Lung (tissue), 12 donors: ENCODE results near the gene ATXN8OS. TPM values are rescaled to one million over a fixed set of nuclear protein-coding genes. Genes with fewer than 3 reads are reported as not detected.

Experiments used
- ATAC-seq: fragments of 200-7000 bp; cut with Tn5 transposase; one replicate; pipeline ENCODE4 v1.9.1; 2020; ENCODE audit warnings: moderate number of reproducible peaks; ENCODE audit not compliant: insufficient read depth, low FRiP score
- DNase-seq, 3 donors: peaks; one replicate each; pipeline ENCODE4 v3.0.0-alpha.2; 2013 to 2017
- H3K27ac ChIP-seq, 2 donors: one replicate each; pipeline ENCODE4 v1.5.1; 2013; ENCODE audit warnings: mild to moderate bottlenecking in 2 of 2, moderate library complexity in 2 of 2, control low read depth in 1 of 2, inconsistent platforms in 1 of 2, low read depth in 1 of 2, low read length in 1 of 2
- H3K27me3 ChIP-seq, 3 donors: one replicate each; pipeline ENCODE4 v1.5.1; 2013; ENCODE audit warnings: low read length in 2 of 3; ENCODE audit not compliant: control insufficient read depth in 3 of 3, insufficient read depth in 3 of 3
- H3K36me3 ChIP-seq, 4 donors: one replicate each; pipeline ENCODE4 v1.5.1; 2013; ENCODE audit warnings: low read length in 4 of 4, mild to moderate bottlenecking in 1 of 4, moderate library complexity in 1 of 4; ENCODE audit not compliant: control insufficient read depth in 4 of 4, insufficient read depth in 4 of 4
- H3K4me1 ChIP-seq, 5 donors: one replicate each; pipeline ENCODE4 v1.5.1; 2013; ENCODE audit warnings: low read length in 5 of 5, mild to moderate bottlenecking in 2 of 5, moderate library complexity in 1 of 5; ENCODE audit not compliant: control insufficient read depth in 5 of 5, insufficient read depth in 5 of 5
- H3K4me3 ChIP-seq: one replicate; pipeline ENCODE4 v1.5.1; 2013; ENCODE audit warnings: mild to moderate bottlenecking, control low read depth, moderate library complexity
- H3K9ac ChIP-seq, 2 donors: one replicate each; pipeline ENCODE4 v1.5.1; 2013; ENCODE audit warnings: low read length in 2 of 2, control low read depth in 1 of 2; ENCODE audit not compliant: insufficient read depth in 1 of 2
- H3K9me3 ChIP-seq, 4 donors: one replicate each; pipeline ENCODE4 v1.5.1; 2013; ENCODE audit warnings: low read length in 3 of 4, mild to moderate bottlenecking in 1 of 4, moderate library complexity in 1 of 4; ENCODE audit not compliant: control insufficient read depth in 4 of 4, insufficient read depth in 3 of 4
- WGBS, 2 donors: extraction: QIAGEN DNeasy Blood & Tissue Kit; methylation state at CpG; one replicate each; pipeline ENCODE4 v1.1.7; 2013; 5-methylcytosine and 5-hydroxymethylcytosine counted together
- polyA plus RNA-seq, 2 donors: library from polyadenylated mRNA; stranded (reverse); fragments of 200-250 nt; gene quantifications; one replicate each; pipeline ENCODE4 v1.2.1, GENCODE V29; 2013
- total RNA-seq, 2 donors: library from RNA; depleted of rRNA in 1 of 2; stranded (reverse); fragments of >200 nt in 1 of 2; gene quantifications; one replicate each; pipeline ENCODE4 v1.2.1, GENCODE V29; 2014 to 2021
- TF ChIP-seq, protein P1 (sequence below): IDR thresholded peaks from 2 replicates; pipeline ENCODE4 v1.5.1; 2012; ENCODE audit warnings: mild to moderate bottlenecking; ENCODE audit errors: control extremely low read depth, extremely low read depth
- donor health status: control.
- donor health status: control.
- donor health status: Bipolar disorder and iron deficiency.
- donor health status: healthy.
- donor health status: DM: yes; HTN: yes; CAD: no.

The ATXN8OS gene
- total and polyA plus RNA-seq, 4 donors, result not detected

DNA sequence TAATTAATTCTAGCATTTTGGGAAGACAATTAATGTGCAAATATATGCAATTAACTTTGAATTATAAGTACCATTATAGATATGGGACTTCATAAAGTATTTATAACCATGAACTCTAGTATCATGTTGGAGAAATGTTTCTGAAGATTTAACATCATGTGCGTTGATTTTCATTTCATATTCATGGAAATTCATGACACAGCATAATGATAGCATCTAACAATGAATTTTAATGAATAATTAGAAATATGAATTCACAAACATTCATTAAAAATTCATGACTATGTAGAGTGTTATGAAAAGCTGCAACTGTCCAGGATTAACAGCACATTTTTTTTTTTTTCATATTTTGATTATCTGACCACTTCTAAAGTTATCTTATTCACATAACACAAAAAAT lies 70.7 kb downstream of the ATXN8OS start:
- 87 to 93% methylated on average over 1 of the region's 1 CpG for WGBS, 2 donors
- Histone ChIP-seq H3K4me1 (peaks cover 0 to 8% (median 0%) of the 10 kb centered on the region in 5 donors), H3K27ac (no peak overlapping the region), H3K9ac (no peak overlapping the region), H3K9me3 (no peaks in the 10 kb centered on the region), H3K4me3 (no peak overlapping the region), H3K27me3 (no peaks in the 10 kb centered on the region), H3K36me3 (no peaks in the 10 kb centered on the region)
- no peak for DNase-seq
- TF ChIP-seq, protein P1, sequence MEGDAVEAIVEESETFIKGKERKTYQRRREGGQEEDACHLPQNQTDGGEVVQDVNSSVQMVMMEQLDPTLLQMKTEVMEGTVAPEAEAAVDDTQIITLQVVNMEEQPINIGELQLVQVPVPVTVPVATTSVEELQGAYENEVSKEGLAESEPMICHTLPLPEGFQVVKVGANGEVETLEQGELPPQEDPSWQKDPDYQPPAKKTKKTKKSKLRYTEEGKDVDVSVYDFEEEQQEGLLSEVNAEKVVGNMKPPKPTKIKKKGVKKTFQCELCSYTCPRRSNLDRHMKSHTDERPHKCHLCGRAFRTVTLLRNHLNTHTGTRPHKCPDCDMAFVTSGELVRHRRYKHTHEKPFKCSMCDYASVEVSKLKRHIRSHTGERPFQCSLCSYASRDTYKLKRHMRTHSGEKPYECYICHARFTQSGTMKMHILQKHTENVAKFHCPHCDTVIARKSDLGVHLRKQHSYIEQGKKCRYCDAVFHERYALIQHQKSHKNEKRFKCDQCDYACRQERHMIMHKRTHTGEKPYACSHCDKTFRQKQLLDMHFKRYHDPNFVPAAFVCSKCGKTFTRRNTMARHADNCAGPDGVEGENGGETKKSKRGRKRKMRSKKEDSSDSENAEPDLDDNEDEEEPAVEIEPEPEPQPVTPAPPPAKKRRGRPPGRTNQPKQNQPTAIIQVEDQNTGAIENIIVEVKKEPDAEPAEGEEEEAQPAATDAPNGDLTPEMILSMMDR, result no peak
- no peak for ATAC-seq

Other genes starting within 250 kb of the ATXN8OS start
- gene KLHL1, start 626 bp downstream of the ATXN8OS start, total RNA-seq, result under 1 TPM in 1 of 2 donors, not detected in 1; 0.14 TPM
- gene KLHL1, start 626 bp downstream of the ATXN8OS start, polyA plus RNA-seq, result not detected